Ovary (tissue), 9 donors: ENCODE measurements around the gene ASB6. TPM values are rescaled to one million over a fixed set of nuclear protein-coding genes. Genes with fewer than 3 reads are reported as not detected.

ENCODE experiments used
- DNase-seq, 5 donors: peaks; one replicate each; pipeline ENCODE4 v3.0.0-alpha.2; 2019 to 2020
- H3K27ac ChIP-seq, 2 donors: fragments of 200-600 bp; one replicate each; pipeline versions ENCODE4 v1.5.1 to v1.8.0; 2019 to 2022
- H3K27me3 ChIP-seq: fragments of 200-600 bp; one replicate; pipeline ENCODE4 v1.8.0; 2022
- H3K36me3 ChIP-seq: fragments of 200-600 bp; sonication (generic); one replicate; pipeline ENCODE4 v1.5.1; 2019
- H3K4me1 ChIP-seq: one replicate; pipeline ENCODE4 v1.8.1; 2013; ENCODE audit warnings: mild to moderate bottlenecking, moderate library complexity; ENCODE audit not compliant: insufficient read depth
- H3K4me3 ChIP-seq: fragments of 200-600 bp; sonication (generic); one replicate; pipeline ENCODE4 v1.5.1; 2017
- H3K9me3 ChIP-seq, 2 donors: fragments of 200-600 bp in 1 of 2; sonication (generic) in 1 of 2; one replicate each; pipeline versions ENCODE4 v1.5.1 to v1.8.1; 2013 to 2019; ENCODE audit warnings: mild to moderate bottlenecking in 1 of 2, moderate library complexity in 1 of 2
- CTCF ChIP-seq, 3 donors: fragments of 450-650 bp in 2 of 3; fragments of 200-600 bp in 1 of 3; IDR thresholded peaks; one replicate each; pipeline versions ENCODE4 v1.5.1 to v1.8.0; 2016 to 2022; ENCODE audit warnings: antibody characterized with exemption in 3 of 3, mild to moderate bottlenecking in 1 of 3
- EP300 ChIP-seq: sonication (generic); formaldehyde crosslinking; IDR thresholded peaks from one replicate; pipeline ENCODE4 v1.6.1; 2017; ENCODE audit warnings: antibody characterized with exemption
- POLR2A ChIP-seq: fragments of 450-650 bp; IDR thresholded peaks from one replicate; pipeline ENCODE4 v1.6.1; 2017; ENCODE audit warnings: antibody characterized with exemption, mild to moderate bottlenecking, moderate library complexity
- WGBS, 3 donors: extraction: QIAGEN DNeasy Blood & Tissue Kit in 1 of 3; methylation state at CpG; one replicate each; pipeline versions ENCODE4 v1.1.5 to v1.1.7; 2013 to 2017; 5-methylcytosine and 5-hydroxymethylcytosine counted together
- intact Hi-C, 4 donors: fragments of 100-400 bp; cut with DNase I; formaldehyde crosslinking; loops; one replicate each; pipeline versions ENCODE4 v1.11.0 to v1.15.1; 2022 to 2023
- polyA plus RNA-seq, 2 donors: library from polyadenylated mRNA; stranded (reverse); fragments of 200-250 nt in 1 of 2; fragments of 350-450 nt in 1 of 2; fragmentation: Illumina TruSeq in 1 of 2; extraction: RNeasy Lipid Tissue Mini Kit (QIAGEN cat#74804) in 1 of 2; gene quantifications; one replicate each; pipeline ENCODE4 v1.2.3, GENCODE V29; 2013 to 2014
- total RNA-seq, 7 donors: library from RNA; depleted of rRNA in 2 of 7; stranded (reverse); fragments of >200 nt in 2 of 7; fragmentation: NEBNext Ultra II Directional in 3 of 7; extraction: Animal tissue kit (Norgen Biotek cat#: 25700) in 3 of 7; gene quantifications; one replicate each; pipeline versions ENCODE4 v1.1.0 to v1.2.4, GENCODE V29; 2016 to 2023
- donor health status: DM: no; HTN: no; CAD: no; lungs with moderate emphysema.
- donor health status: DM: no; HTN: no; CAD: no.
- donor health status: Bipolar disorder and iron deficiency.
- donor health status: DM: yes; HTN: yes; CAD: no.
- donor health status: DM: no; HTN: no; CAD: no.
- donor health status: DM: yes; HTN: yes; CAD: no.

The ASB6 gene
- total and polyA plus RNA-seq, 9 donors: 6.3 to 20.1 (median 16.6) TPM

- Histone ChIP-seq H3K4me1 (no peaks in the 10 kb centered on the region), H3K9me3 (no peaks in the 10 kb centered on the region), H3K4me3 (no peak overlapping the region), H3K27me3 (no peaks in the 10 kb centered on the region), H3K27ac (no peak overlapping the region), H3K36me3 (no peaks in the 10 kb centered on the region)
- no peak for TF ChIP-seq POLR2A
- TF ChIP-seq CTCF (IDR thresholded peaks at IDR 0.05): no peak
- no peak for TF ChIP-seq EP300
- intact Hi-C loops: no loop called here
- WGBS, 3 donors: 14 to 18% (median 16%) methylated on average over 17 to 27 of the region's 27 CpGs
- DNase-seq: no peak
These were observed 33.7 kb upstream of the ASB6 start for GRCh38 chr9:129675620-129676019.

GRCh38 chr9:129674229-129674628, 32.3 kb upstream of the ASB6 start:
- H3K4me3 ChIP-seq: no peak overlapping the region
- no peaks in the 10 kb centered on the region for H3K4me1 ChIP-seq
- H3K27me3 ChIP-seq: no peaks in the 10 kb centered on the region
- no peak overlapping the region for H3K27ac ChIP-seq
- TF ChIP-seq CTCF (IDR thresholded peaks at IDR 0.05) (no peak), POLR2A (no peak), EP300 (no peak)
- no peaks in the 10 kb centered on the region for H3K9me3 ChIP-seq
- 63 to 77% (median 75%) methylated on average over 7 of the region's 7 CpGs for WGBS, 3 donors
- intact Hi-C loops: no loop called here
- H3K36me3 ChIP-seq: no peaks in the 10 kb centered on the region
- DNase-seq: no peak

- H3K27ac ChIP-seq: no peak overlapping the region
- no peak overlapping the region for H3K4me3 ChIP-seq
- H3K36me3 ChIP-seq: no peaks in the 10 kb centered on the region
- H3K4me1 ChIP-seq: no peaks in the 10 kb centered on the region
- WGBS, 3 donors: 34 to 52% (median 49%) methylated on average over 12 of the region's 12 CpGs
- TF ChIP-seq POLR2A (no peak), EP300 (no peak), CTCF (IDR thresholded peaks at IDR 0.05) (no peak)
- intact Hi-C loops: no loop called here
- H3K9me3 ChIP-seq: no peaks in the 10 kb centered on the region
- no peaks in the 10 kb centered on the region for H3K27me3 ChIP-seq
- no peak for DNase-seq
These were observed 31.7 kb upstream of the ASB6 start for GRCh38 chr9:129673602-129674001.

- H3K4me1 ChIP-seq: no peaks in the 10 kb centered on the region
- H3K27ac ChIP-seq: no peak overlapping the region
- no peak for TF ChIP-seq POLR2A
- TF ChIP-seq CTCF (IDR thresholded peaks at IDR 0.05): no peak
- TF ChIP-seq EP300: no peak
- no peaks in the 10 kb centered on the region for H3K36me3 ChIP-seq
- no peak for DNase-seq
- intact Hi-C loops: no loop called here
- no peak overlapping the region for H3K4me3 ChIP-seq
- no peaks in the 10 kb centered on the region for H3K27me3 ChIP-seq
- no peaks in the 10 kb centered on the region for H3K9me3 ChIP-seq
- 78 to 85% (median 83%) methylated on average over 8 of the region's 8 CpGs for WGBS, 3 donors
These were observed 30.8 kb upstream of the ASB6 start for GRCh38 chr9:129672702-129673101.

- H3K36me3 ChIP-seq: no peaks in the 10 kb centered on the region
These were observed 29.6 kb upstream of the ASB6 start for GRCh38 chr9:129671519-129671918.

More at GRCh38 chr9:129671519-129671918, 29.6 kb upstream of the ASB6 start:
- Histone ChIP-seq H3K9me3 (no peaks in the 10 kb centered on the region), H3K4me1 (no peaks in the 10 kb centered on the region), H3K27ac (no peak overlapping the region), H3K4me3 (no peak overlapping the region), H3K27me3 (no peaks in the 10 kb centered on the region)
- DNase-seq: no peak
- intact Hi-C loops: no loop called here
- 76 to 90% (median 85%) methylated on average over 7 of the region's 7 CpGs for whole genome bisulfite sequencing, 3 donors
- TF ChIP-seq POLR2A (no peak), EP300 (no peak), CTCF (IDR thresholded peaks at IDR 0.05) (no peak)
